ENCODE data around the gene RASA2. TPM values are rescaled to one million over a fixed set of nuclear protein-coding genes. Genes with fewer than 3 reads are reported as not detected.
"Not testable (repeated sequence)": the region's sequence is repeated elsewhere in the genome, so short reads cannot be mapped to it uniquely, and the experiment has no call there.

RASA2 gene
- total RNA-seq, 2 experiments from 2014 or later = 53.7 to 54.5 TPM

- Mint-ChIP-seq H3K4me1 (peaks cover 53% of the 10 kb centered on the region), H3K9me3 (no peaks in the 10 kb centered on the region)
- DNase-seq = no peak
Observed at GRCh38 chr3:141485641-141486495, 959 bp upstream of the RASA2 start.

GRCh38 chr3:141486496-141486745 lies 406 bp upstream of the RASA2 start:
- no peaks in the 10 kb centered on the region for H3K27me3 Mint-ChIP-seq
- H3K4me1 Mint-ChIP-seq = peaks cover 58% of the 10 kb centered on the region
- peak overlapping the region; percentile 76 for H3K4me3 Mint-ChIP-seq
- ChIA-PET POLR2A (interaction anchor here (0.9 to 5.6 kb wide), 14 partner anchors 10 to 390 kb away, joined by 3 to 194 read pairs (median 8); partner anchors contain the start of gene ATP1B3), CTCF (interaction anchor here (0.7 to 1.1 kb wide), 2 partner anchors 12 to 45 kb away, joined by 3 to 4 read pairs; no protein-coding TSS in a partner anchor)
- peak overlapping the region; percentile 88 for H3K27ac Mint-ChIP-seq
- H3K9me3 Mint-ChIP-seq = no peaks in the 10 kb centered on the region
- peaks cover 32% of the 10 kb centered on the region for H3K36me3 Mint-ChIP-seq (ENCODE audit: low read depth)
- DNase-seq = no peak

More at GRCh38 chr3:141485641-141486495, 959 bp upstream of the RASA2 start:
- no peaks in the 10 kb centered on the region for H3K27me3 Mint-ChIP-seq
- ChIA-PET CTCF (interaction anchor here (0.7 to 1.1 kb wide), 2 partner anchors 12 to 45 kb away, joined by 3 to 4 read pairs; no protein-coding TSS in a partner anchor), POLR2A (interaction anchor here (0.9 to 5.6 kb wide), 13 partner anchors 9 to 391 kb away, joined by 3 to 194 read pairs (median 10); partner anchors contain the start of gene ATP1B3)
- H3K36me3 Mint-ChIP-seq (ENCODE audit: low read depth) = peaks cover 28% of the 10 kb centered on the region
- H3K27ac Mint-ChIP-seq = peak overlapping the region; percentile 88
- peak overlapping the region; percentile 76 for H3K4me3 Mint-ChIP-seq

- Mint-ChIP-seq H3K27me3 (no peaks in the 10 kb centered on the region), H3K9me3 (no peaks in the 10 kb centered on the region), H3K27ac (peak overlapping the region; percentile 96), H3K4me1 (peaks cover 70% of the 10 kb centered on the region), H3K4me3 (peak overlapping the region; percentile 87), H3K36me3 (ENCODE audit: low read depth) (peaks cover 38% of the 10 kb centered on the region)
- POLR2A ChIA-PET = interaction anchor here (0.6 to 5.6 kb wide), 36 partner anchors 11 to 1067 kb away, joined by 3 to 194 read pairs (median 6); partner anchors contain the start of genes ATP1B3, PXYLP1 and RNF7
- peak; percentile 94 for DNase-seq
- CTCF ChIA-PET = interaction anchor here (0.7 to 2.9 kb wide), 10 partner anchors 12 to 387 kb away, joined by 3 to 12 read pairs (median 4); no protein-coding TSS in a partner anchor
Observed at GRCh38 chr3:141487521-141488252, 860 bp downstream of the RASA2 start.

GRCh38 chr3:141489203-141489602 lies 2.4 kb downstream of the RASA2 start:
- CTCF ChIA-PET = interaction anchor here (1.3 to 2.9 kb wide), 2 partner anchors 9 to 64 kb away, joined by 8 to 12 read pairs; no protein-coding TSS in a partner anchor
- Mint-ChIP-seq H3K4me3 (peak overlapping the region; percentile 56), H3K27ac (peak overlapping the region; percentile 79), H3K27me3 (no peaks in the 10 kb centered on the region), H3K36me3 (ENCODE audit: low read depth) (peaks cover 48% of the 10 kb centered on the region), H3K4me1 (peaks cover 77% of the 10 kb centered on the region), H3K9me3 (no peaks in the 10 kb centered on the region)
- POLR2A ChIA-PET = interaction anchor here (0.6 to 5.6 kb wide), 10 partner anchors 11 to 438 kb away, joined by 3 to 194 read pairs (median 3); partner anchors contain the start of gene SPSB4
- peak; percentile 32 for DNase-seq

GRCh38 chr3:141491081-141491480 lies 4.3 kb downstream of the RASA2 start:
- no peak overlapping the region for H3K27ac Mint-ChIP-seq
- POLR2A ChIA-PET = interaction anchor here (1.5 to 3.4 kb wide), 3 partner anchors 8 to 62 kb away, joined by 5 to 19 read pairs (median 10); no protein-coding TSS in a partner anchor
- H3K36me3 Mint-ChIP-seq (ENCODE audit: low read depth) = peaks cover 67% of the 10 kb centered on the region
- H3K4me1 Mint-ChIP-seq = peaks cover 81% of the 10 kb centered on the region
- H3K27me3 Mint-ChIP-seq = no peaks in the 10 kb centered on the region
- H3K9me3 Mint-ChIP-seq = peaks cover 7% of the 10 kb centered on the region
- CTCF ChIA-PET = interaction anchor here (1.0 kb wide), 2 partner anchors 31 to 79 kb away, joined by 3 read pairs; no protein-coding TSS in a partner anchor
- no peak overlapping the region for H3K4me3 Mint-ChIP-seq
- DNase-seq = no peak

GRCh38 chr3:141491929-141492328 lies 5.1 kb downstream of the RASA2 start:
- CTCF ChIA-PET = interaction anchor here (1.0 kb wide), 1 partner anchor 78 kb away, joined by 3 read pairs; no protein-coding TSS in a partner anchor
- H3K27ac Mint-ChIP-seq = no peak overlapping the region
- peaks cover 83% of the 10 kb centered on the region for H3K4me1 Mint-ChIP-seq
- H3K4me3 Mint-ChIP-seq = no peak overlapping the region
- H3K27me3 Mint-ChIP-seq = no peaks in the 10 kb centered on the region
- peaks cover 75% of the 10 kb centered on the region for H3K36me3 Mint-ChIP-seq (ENCODE audit: low read depth)
- no peak for DNase-seq
- POLR2A ChIA-PET = interaction anchor here (2.2 to 3.4 kb wide), 2 partner anchors 22 to 61 kb away, joined by 10 to 19 read pairs; no protein-coding TSS in a partner anchor
- peaks cover 9% of the 10 kb centered on the region for H3K9me3 Mint-ChIP-seq

GRCh38 chr3:141493184-141493583 lies 6.4 kb downstream of the RASA2 start:
- H3K4me3 Mint-ChIP-seq = no peak overlapping the region
- peaks cover 77% of the 10 kb centered on the region for H3K36me3 Mint-ChIP-seq (ENCODE audit: low read depth)
- peak overlapping the region; percentile 33 for H3K27ac Mint-ChIP-seq
- peaks cover 86% of the 10 kb centered on the region for H3K4me1 Mint-ChIP-seq
- DNase-seq = no peak
- CTCF ChIA-PET = no interaction called here
- no peaks in the 10 kb centered on the region for H3K27me3 Mint-ChIP-seq
- POLR2A ChIA-PET = interaction anchor here (3.4 kb wide), 1 partner anchor 60 kb away, joined by 19 read pairs; no protein-coding TSS in a partner anchor
- H3K9me3 Mint-ChIP-seq = peaks cover 12% of the 10 kb centered on the region

- Mint-ChIP-seq H3K27ac (peak overlapping the region; percentile 85), H3K36me3 (ENCODE audit: low read depth) (peaks cover 67% of the 10 kb centered on the region), H3K4me1 (peaks cover 80% of the 10 kb centered on the region), H3K9me3 (peaks cover 17% of the 10 kb centered on the region)
- ChIA-PET POLR2A (interaction anchor here (1.8 to 7.6 kb wide), 4 partner anchors 10 to 379 kb away, joined by 4 to 194 read pairs (median 28); partner anchors contain the start of genes ATP1B3 and RASA2), CTCF (interaction anchor here (1.1 to 2.0 kb wide), 2 partner anchors 8 to 37 kb away, joined by 4 to 8 read pairs; no protein-coding TSS in a partner anchor)
- not testable (repeated sequence) for H3K27me3 Mint-ChIP-seq, DNase-seq, H3K4me3 Mint-ChIP-seq
Observed at GRCh38 chr3:141497589-141497988, 10.8 kb downstream of the RASA2 start.

GRCh38 chr3:141498598-141499223 lies 11.9 kb downstream of the RASA2 start:
- Mint-ChIP-seq H3K4me1 (peaks cover 70% of the 10 kb centered on the region), H3K27me3 (no peaks in the 10 kb centered on the region), H3K27ac (peak overlapping the region; percentile 85), H3K36me3 (ENCODE audit: low read depth) (peaks cover 62% of the 10 kb centered on the region), H3K9me3 (peaks cover 17% of the 10 kb centered on the region), H3K4me3 (peak overlapping the region; percentile 53)
- ChIA-PET CTCF (interaction anchor here (0.7 to 2.7 kb wide), 9 partner anchors 10 to 414 kb away, joined by 3 to 11 read pairs (median 4); partner anchors contain the start of gene RASA2), POLR2A (interaction anchor here (0.7 to 7.6 kb wide), 17 partner anchors 8 to 378 kb away, joined by 3 to 194 read pairs (median 4); partner anchors contain the start of genes ATP1B3 and RASA2)
- peak; percentile 93 for DNase-seq

- peaks cover 67% of the 10 kb centered on the region for H3K4me1 Mint-ChIP-seq
- H3K27ac Mint-ChIP-seq = peak overlapping the region; percentile 85
- H3K36me3 Mint-ChIP-seq (ENCODE audit: low read depth) = peaks cover 56% of the 10 kb centered on the region
- H3K4me3 Mint-ChIP-seq = peak overlapping the region; percentile 53
- CTCF ChIA-PET = interaction anchor here (0.8 to 2.7 kb wide), 8 partner anchors 10 to 87 kb away, joined by 3 to 11 read pairs (median 6); partner anchors contain the start of gene RASA2
- no peak for DNase-seq
- H3K27me3 Mint-ChIP-seq = no peaks in the 10 kb centered on the region
- POLR2A ChIA-PET = interaction anchor here (0.8 to 7.6 kb wide), 15 partner anchors 8 to 377 kb away, joined by 3 to 194 read pairs (median 5); partner anchors contain the start of genes ATP1B3 and RASA2
- peaks cover 17% of the 10 kb centered on the region for H3K9me3 Mint-ChIP-seq
Observed at GRCh38 chr3:141499284-141499683, 12.5 kb downstream of the RASA2 start.

- Mint-ChIP-seq H3K4me1 (peaks cover 62% of the 10 kb centered on the region), H3K27ac (peak overlapping the region; percentile 85), H3K9me3 (peaks cover 17% of the 10 kb centered on the region), H3K27me3 (no peaks in the 10 kb centered on the region), H3K4me3 (peak overlapping the region; percentile 53), H3K36me3 (ENCODE audit: low read depth) (peaks cover 50% of the 10 kb centered on the region)
- no peak for DNase-seq
- CTCF ChIA-PET = interaction anchor here (1.3 to 2.7 kb wide), 4 partner anchors 13 to 60 kb away, joined by 3 to 11 read pairs (median 7); partner anchors contain the start of gene RASA2
- POLR2A ChIA-PET = interaction anchor here (1.4 to 7.6 kb wide), 4 partner anchors 9 to 53 kb away, joined by 5 to 194 read pairs (median 26); partner anchors contain the start of gene RASA2
Observed at GRCh38 chr3:141499965-141500364, 13.1 kb downstream of the RASA2 start.

Data from activated CD4-positive, alpha-beta memory T cell treated with anti-CD3 and anti-CD28 coated beads, Interleukin-2, amount 10 ng/mL, durations not matched to agents 7 days and 5 days (primary cell).